Measurements from ENCODE around the gene LYL1.

Gene LYL1

DNA sequence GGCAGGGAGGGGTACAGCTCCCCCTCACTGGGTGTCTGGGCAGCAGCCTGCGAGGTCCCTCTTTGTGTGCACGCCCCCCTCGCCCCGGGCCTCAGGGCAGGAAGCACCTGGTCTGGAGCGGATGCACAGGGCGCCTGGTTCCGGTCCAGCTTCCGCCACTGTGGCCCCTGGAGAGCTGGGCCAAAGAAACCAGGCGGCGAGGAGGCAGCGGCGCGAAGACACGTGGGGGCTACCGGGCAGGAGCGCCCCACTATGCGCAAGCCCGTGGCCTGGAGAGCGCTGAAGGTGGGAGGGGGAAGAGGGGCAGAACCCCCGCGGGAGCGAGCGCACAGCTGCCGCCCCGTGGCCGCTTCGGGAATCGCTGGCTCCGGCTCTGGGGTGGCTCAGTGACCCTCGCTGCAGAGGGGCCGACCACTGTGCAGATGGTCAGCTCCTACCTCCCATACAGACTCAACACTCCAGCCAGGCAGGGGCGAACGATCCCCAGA, 1.7 kb upstream of the LYL1 start:
- DNase-seq, result peak; percentile 79

DNA sequence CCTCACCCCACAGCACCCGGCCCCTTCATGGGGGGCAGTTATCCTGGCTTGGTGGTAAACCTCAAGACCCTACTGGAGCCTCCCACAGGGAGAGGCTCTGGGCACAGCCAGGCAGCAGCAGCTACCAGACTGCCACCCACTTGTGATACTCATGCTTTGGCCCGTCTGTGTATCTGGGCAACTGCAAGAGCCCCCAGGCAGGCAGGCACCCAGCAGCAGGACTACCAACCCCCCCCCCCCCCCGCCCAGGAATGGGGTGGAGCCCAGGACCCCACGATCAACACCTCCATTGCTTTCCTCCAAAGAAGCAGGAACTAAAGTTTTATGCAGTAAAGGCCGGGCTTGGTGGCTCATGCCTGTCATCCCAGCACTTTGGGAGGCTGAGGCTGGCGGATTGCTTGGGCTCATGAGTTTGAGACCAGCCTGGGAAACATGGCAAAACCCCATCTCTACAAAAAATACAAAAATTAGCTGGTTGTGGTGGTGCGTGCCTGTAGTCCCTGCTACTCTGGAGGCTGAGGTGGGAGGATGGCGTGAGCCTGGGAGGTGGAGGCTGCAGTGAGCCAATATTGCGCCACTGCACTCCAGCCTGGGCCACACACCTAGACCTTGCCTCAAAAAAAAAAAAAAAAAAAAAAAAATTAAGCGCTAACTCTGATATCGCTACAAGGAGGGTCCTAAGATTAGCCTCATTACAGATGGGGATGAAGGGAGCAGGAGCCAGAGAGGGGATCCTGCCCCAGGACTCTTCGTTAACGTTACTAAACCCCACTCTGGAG, 1.1 kb upstream of the LYL1 start:
- no peak for DNase-seq

DNA sequence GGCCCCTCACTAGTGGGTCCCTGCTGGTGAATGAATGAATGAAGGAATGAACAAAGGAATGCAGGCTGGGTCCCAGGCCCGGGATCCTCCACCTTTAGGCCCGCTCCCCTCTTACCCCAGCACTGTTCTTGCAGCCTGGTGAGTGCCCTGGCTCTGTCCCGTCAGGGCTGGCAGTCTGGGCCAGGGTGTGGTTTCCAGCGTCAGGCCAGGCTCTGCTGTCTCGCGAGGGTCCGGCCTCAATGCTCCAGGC, 317 bp downstream of the LYL1 start:
- no peak for DNase-seq

DNA sequence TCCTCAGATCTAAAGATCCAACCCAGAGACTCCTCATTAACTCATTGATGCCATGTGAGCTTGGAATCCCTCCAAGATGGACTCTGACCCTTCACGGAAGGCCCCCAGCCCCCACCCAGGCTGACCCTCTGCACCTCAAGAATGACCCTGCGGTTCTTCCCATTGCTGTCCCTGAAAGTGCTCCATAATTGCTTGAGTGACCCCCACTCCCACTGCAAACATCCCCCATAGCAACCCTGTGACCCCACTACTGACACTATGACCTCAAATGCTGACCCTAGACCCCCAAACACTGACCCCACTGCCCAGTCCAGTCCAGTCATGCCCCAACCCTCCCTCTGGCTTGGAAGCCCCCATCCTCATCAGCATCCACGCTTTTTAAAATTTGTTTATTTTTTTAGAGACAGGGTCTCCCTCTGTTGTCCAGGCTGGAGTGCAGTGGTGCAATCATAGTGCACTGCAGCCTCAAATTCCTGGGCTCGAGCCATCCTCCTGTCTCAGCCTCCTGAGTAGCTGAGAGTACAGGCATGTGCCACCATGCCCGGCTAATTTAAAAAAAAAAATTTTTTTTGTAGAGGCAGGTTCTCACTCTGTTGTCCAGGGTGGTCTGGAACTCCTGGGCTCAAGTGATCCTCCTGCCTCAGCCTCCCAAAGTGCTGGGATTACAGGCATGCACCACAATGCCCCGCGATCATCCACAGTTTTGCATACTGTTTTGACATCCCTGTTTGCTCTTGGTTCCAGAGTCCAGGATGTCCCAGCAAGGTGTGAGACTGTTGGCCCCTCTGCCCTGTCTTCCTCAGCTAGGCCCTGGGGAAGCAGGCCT, 855 bp downstream of the LYL1 start:
- DNase-seq, result no peak

DNA sequence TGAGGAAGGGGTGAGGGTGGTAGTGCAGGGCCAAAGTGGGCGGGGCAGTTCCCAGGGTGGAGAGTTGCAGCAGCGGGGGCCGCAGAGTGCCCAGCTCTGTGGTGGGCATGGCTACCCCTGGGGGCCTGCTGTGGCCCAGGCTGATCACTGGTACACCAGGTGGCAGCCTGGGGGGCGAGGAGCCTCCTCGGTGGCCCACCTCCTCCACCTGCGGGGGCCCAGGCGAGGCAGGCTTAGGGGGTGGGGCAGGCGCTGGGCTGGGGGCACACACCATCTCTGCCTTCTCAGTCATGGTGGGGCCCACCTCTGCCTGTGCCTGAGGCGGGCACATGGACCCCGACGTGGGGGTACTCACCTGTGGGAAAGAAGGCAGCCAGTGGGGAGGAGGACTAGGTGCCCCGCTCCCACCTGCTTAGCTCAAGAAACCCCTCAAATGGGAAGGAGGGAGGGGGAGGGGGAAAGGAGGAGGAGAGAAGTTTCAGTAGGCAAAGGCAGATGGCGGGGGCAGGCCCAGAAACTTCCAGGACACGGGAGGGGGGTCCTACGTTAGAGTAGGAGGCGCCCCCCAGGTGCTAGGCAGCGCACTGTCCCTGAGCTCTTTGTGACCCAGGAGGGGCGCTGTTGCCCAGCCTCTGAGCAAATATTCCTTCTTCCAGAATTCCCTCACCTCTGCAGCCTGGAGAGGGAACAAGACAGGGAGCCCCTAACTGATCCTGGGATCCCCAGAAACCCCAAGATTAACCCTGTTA, 1.6 kb downstream of the LYL1 start:
- DNase-seq, result no peak

DNA sequence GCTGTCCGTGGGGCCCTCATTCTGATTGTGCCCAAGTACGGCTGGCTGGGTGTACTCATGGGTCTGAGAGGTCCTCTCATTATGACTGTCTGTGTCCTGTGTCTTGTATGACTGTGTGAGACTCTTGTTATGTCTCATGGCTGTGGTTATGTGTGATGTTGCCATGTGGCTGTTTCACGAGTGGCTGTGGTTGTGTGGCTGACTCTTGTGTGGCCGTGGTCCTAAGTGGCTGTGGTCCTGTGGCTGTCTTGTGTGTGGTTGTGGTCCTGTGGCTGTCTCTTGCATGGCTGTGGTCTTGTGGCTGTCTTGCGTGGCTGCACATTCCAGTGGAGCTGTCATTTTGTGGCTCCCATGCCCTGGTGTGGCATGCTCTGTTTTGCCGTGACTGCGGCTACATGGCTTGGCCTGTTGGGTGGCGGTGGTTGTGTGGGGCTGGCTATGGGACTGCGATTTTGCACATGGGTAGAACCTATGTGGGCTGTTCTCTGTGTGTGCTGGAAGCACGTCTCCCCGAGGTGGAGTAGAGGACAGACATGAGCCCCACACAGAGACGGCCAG, 2.5 kb downstream of the LYL1 start:
- no peak for DNase-seq

DNA sequence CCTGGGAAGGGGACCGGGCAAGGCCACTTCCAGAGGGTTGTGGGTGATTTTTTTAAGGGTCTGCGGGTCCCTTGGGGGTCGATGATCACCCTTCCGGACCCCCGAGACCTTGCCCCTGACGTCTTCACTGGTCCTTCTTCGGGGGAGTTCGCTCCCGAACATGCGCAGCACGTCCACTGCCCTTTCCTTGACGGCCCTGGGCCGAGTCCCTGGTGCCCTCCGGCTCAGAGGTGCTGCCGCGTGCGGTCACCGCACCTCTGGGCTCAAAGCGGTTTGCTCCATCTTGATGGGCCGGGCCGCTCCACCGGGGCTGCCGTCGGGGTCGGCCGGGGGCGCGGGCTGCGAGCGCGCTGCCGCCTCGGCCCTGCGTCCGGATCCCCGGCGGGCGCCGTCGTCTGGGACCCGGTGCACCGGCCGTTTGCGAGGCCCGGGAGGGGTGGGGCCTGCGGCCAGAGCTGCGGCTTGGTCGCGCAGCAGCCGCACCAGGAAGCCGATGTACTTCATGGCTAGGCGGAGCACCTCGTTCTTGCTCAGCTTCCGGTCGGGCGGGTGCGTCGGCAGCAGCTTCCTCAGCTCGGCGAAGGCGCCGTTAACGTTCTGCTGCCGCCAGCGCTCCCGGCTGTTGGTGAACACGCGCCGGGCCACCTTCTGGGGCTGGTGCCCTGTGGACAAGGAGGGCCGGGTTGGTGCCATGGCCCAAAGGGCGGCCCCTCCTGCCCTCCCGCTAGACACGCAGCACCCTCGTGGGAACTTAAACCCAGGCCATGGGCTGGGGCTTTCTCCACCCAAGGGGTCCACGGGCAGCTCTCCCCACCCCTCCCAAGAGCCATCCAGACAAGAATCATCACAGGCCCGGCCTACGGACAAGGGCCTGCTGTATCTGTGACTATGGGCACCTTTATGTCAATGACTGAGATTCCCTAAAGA, 3.3 kb downstream of the LYL1 start:
- peak; percentile 65 for DNase-seq

DNA sequence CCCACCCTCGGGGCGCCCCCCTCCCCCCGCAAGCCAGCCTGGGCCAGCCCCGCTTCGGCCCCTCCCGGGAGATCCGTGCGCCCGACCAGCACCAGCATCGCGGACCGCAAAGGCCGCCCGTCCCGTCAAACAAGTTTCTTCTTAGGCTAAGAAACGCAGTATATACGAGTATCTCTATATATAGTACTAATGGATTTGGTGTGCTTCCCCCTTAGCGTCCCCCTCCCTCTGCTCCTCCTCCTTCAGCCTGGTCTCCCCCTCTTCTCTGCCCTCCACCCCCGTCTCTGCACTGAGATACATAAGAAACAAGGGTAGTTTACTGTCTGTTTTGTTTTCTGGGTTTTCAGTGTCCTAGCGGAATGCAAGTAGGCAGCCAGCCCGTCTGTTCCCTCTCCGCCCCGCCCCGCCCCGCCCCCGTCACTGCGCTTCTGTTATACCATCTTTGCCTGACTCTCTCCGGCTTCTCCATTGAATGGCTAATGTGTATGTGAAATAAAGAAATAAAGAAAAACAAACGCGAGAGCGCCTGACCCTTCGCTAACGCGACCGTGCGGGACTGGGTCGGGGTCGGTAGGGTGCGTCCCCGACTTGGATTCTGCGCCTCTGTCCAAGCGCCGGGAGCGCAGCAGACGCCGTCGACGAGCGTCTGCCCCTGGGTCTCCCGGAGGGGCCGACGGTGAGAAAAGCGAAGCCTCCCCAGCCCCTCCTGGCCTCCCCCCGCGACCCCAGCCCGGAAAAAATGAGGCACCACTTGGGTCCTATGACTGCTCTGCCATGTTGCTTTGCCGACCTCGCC, 4.2 kb downstream of the LYL1 start:
- DNase-seq, result no peak

DNA sequence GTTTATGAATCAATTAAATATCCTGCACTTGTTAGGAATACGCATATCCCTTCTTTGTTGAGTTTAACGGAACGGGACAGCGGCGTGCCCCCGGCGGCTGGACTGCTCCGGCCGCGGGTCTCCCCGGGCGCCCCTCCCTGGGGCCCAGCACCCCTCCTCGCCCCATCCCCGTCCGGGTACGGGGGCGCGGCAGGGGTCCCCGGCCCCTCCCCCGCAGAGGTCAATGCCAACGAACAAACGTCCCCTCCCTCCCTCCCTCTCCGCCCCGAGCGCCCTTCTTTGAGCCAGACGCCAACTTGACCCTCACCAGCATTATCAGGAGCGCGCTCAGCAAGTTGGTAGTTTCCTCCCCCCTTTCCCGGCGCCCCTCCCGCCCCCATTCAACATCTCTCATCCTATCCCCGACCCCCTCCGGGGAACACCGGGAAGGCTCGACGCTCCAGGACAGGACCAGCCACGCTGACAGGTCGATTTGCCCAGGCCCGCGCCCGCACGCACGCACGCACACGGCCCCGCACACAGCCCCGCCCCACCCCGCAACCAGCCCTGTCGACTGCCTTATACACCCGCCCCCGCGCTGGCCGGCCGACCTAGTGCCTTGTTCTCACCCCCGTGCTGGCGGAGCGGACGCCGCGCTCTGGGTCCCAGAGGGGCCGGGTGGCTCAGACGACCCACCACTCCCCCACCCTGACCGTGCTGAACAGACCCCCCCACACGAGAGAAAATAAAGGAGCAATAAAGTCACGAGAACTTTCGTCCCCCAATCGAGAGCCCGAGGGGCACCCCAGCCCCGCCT, 5.0 kb downstream of the LYL1 start:
- DNase-seq, result peak; percentile 51

DNA sequence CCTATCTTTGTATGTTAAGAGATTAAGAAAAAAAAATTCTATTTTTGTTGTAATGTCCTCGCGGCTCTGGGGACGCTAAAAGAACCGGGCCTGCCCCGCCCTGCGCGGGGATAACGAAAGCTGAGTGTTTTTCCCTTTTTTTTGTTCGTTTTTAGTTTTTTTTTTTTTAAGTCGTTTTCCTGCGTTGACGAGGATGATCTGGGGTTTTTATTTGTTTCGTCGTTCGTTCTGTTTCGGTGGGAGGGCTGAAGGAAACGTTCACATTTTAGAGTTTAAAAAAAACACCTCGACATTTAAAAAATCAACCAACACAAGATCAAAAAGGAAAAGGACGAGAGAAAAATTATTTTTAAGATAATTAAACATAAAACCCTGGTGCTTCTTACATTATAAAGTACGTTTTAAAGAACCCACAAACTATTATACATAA, 5.6 kb downstream of the LYL1 start:
- DNase-seq, result no peak

DNA sequence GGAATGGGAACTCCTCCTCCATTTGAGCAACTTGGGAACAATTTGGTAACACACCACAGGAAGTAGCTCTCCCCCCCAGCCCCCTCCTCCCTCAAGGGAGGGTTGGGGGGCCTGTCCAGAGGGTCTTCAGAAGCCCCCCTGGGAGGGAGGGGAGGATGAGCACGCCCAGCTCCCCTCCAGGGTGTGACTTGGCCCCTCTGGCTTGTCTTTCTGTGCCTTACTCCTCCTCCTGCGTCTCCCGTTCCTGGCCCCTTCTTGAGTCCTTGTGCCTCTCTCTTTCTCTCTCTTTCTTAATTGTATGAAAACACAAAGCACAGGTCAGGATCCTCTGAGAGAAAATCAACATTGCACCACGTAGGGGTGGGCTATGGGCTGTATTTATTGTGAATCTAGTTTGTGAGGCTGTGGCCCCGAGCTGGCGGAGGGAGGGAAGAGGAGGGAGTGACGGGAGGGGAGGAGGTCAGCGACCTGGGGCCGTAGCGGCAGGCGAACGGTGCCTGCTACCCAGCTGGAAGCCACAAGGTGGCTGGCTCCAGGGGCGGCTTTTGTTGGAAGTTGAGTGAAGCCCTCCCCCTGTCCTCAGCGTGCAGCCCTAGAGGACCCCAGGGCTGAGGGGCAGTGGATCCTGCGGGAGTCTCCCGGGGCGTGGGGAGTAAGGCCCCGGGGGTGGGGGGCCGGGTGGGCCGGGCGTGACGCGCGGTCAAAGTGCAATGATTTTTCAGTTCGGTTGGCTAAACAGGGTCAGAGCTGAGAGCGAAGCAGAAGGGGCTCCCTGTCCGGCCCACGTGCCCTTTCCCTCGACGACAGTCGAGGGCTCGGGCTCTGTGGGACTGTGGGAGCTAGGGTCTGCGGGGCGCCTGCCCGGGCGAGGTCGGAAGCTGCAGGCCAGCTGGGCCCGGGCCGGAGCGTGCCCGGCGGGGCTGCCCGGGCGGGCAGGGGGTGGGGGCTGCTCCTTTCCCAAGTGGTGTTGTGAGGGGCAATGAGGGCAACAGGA, 6.4 kb downstream of the LYL1 start:
- peak; percentile 71 for DNase-seq

DNA sequence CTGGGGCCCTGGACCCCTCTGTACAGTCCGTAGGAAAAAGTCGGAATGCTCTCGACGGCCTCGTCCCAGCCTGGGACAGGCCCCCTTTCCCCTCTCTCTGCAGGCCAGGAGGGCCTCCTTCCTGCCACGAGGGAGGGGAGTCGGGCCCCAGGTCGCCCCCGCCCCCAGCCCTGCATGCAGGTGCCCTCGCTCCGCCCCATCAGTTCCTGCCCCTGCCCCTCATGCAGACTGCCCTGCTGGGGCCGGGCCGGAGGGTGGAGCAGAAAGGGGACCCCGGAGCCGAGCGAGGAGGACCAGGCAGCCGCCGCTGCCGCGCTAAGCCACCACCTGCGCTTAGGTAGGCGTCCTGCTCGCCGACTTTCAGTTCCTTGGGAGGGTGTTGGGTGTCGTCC, 7.3 kb downstream of the LYL1 start:
- DNase-seq, result peak; percentile 60

DNA sequence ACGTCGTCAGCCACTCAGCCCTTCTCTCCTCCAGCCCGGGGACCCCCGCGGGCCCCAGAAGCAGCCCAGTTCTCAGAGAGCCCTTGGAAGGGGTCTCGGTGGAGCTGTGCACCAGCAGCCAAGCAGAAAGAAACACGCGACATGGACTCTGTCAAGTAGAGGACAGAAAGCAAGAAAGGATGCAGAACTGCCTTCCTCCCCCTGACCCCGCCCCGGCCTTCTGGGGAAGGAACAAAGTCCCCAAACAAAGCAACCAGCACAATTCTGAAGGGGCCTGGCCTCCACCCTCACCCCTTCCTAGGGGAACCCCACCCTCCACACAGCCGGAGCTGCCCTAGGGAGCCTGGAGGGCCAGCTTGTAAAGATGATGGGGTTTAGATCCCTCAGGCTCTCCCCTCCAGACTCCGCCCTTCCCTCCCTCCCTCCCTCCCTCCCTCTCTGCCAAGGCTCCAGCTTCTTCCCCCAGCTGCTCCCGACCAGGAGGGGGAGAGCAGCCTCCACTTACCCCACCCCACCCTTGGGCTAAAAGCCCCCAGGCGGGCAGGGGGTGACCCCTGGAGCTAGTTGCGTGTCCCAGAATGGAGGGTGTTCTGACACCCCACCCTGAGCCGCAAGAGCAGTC, 7.8 kb downstream of the LYL1 start:
- DNase-seq, result no peak

DNA sequence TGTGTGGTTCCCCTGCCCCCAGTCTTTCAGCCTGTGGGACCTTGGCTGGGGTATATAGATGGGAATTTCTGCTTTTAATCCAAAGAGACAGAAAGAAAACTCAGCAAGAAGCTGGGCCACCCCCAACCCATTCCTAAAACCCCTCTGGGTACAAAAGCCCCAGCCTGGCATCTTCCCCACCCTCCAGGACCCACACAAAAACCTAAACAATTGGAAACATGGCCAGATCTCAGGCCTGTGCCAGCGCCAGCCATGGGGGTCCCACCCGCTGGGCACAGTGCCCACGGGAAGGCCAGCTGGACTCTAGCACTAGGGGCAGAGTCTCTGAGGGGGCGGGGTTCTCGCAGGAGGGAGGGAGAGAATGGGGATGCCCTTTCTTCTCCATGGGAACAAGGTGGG, 8.6 kb downstream of the LYL1 start:
- DNase-seq, result no peak

DNA sequence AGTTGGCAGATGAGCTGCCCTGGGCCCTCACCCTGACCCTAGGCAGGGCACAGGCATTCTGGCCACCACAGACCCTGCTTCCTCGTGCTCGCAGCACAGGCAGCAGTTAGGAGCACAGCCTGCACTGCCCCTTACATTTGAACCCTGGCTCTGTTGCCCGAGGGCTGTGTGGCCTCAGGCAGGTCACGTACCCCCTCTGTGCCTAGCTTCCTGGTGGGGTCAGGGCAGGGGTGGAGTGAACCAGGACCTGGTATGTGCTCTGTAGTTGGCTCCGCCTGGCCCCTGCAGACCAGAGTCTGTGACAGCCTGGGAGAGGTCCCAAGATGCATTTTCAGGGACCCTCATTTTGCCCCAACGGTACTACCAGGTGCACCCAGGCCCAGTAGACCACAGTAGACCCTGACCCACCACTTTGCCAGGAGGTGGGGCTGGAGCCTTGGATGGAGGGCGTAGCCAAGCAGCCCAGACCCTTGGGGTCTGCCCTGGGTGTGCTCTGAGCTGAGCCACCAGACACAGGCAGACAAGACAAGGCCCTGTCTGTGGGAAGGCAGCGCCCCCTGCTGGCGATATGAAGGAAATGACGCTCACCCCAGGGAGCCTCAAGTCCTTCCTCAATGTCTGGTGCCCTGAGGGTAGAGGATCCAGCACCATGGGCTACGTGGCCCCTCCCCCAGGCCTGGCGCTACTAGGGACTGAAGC, 9.1 kb downstream of the LYL1 start:
- DNase-seq, result peak; percentile 81

DNA sequence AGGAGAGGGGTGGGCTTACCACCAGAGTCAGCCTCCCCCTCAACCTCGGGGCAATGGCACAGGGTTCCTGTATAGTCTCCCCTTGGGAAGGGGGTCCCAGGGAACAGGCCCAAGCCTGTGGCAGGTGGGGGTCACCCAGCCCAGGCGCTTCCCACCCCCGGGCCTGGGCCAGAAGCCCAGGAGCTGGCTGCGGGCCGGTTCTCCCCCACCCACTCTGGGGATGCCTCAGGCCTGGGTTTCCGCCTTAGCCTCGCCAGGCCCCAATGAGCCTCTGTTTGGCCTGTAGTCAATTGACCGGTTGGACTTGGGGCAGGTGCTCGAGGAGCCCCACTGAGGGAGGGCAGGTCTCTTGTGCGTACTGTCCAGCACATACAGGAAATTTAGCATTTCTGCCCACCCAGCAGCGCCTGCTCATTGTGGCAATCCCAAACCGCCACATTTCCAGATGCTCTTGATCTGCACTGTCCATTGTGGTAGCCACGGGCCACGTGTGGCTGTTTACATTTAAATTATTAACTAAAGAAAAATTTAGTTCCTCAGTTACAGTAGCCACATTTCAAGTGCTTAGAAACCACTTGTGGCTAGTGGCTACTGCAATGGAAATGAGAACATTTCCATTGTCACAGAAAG, 9.9 kb downstream of the LYL1 start:
- DNase-seq, result no peak

DNA sequence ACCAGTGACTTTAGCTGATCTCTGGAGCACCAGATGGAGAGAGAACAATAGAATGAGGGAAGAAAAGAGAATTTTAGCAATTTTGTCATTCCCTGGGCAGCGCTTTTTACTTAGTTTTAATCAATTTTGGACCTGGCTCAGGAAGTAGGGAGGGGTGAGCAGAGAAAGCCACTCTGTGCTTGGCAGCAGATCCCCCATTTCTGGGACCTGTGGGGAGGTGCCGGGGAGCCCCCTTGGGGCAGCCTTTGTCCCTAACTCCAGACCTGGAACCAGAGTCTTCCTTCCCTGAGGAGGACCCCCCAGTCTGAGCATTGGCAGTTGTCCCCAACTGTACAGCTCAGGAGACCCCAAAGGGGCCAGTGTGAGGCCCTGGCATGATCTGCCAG, 10.5 kb downstream of the LYL1 start:
- no peak for DNase-seq

Data from RPMI8226 (cell line).